BJ (cell line): ENCODE results near the gene DOCK11. TPM values are rescaled to one million over a fixed set of nuclear protein-coding genes. Genes with fewer than 3 reads are reported as not detected.

ENCODE experiments used
- CTCF ChIA-PET: fragments of 350-600 bp; formaldehyde crosslinking; extraction: SDS; loops from one replicate; lab custom pipeline; 2021; ENCODE audit warnings: antibody characterized with exemption, inconsistent platforms; lab: Yijun Ruan, JAX
- POLR2A ChIA-PET: fragments of 300-600 bp; sonication (Branson Sonifier 250); formaldehyde crosslinking; extraction: SDS; loops from one replicate; lab custom pipeline; 2021; ENCODE audit warnings: antibody characterized with exemption; lab: Charles Lee
- DNase-seq: peaks from one replicate; pipeline ENCODE4 v3.0.0-alpha.2; 2011; ENCODE audit warnings: low read depth
- H3K27me3 ChIP-seq: 2 replicates; pipeline ENCODE4 v1.6.0; 2011; ENCODE audit warnings: low read length; ENCODE audit not compliant: control insufficient read depth, insufficient read depth
- H3K36me3 ChIP-seq: 2 replicates; pipeline ENCODE4 v1.5.1; 2011; ENCODE audit warnings: low read length; ENCODE audit not compliant: control insufficient read depth, insufficient read depth
- H3K4me3 ChIP-seq: 2 replicates; pipeline ENCODE4 v1.5.1; 2011; ENCODE audit warnings: low read depth, mild to moderate bottlenecking, control low read depth, low read length
- polyA plus RNA-seq: library from polyadenylated mRNA; depleted of rRNA; stranded (reverse); fragments of >200 nt; gene quantifications from 2 replicates; pipeline ENCODE4 v1.2.3, GENCODE V29; 2011
- TF ChIP-seq, protein P1 (sequence below): IDR thresholded peaks from 2 replicates; pipeline ENCODE4 v1.5.1; 2011; ENCODE audit warnings: low read depth, mild to moderate bottlenecking, control low read depth, inconsistent platforms, low read length, moderate library complexity; ENCODE audit not compliant: insufficient read depth

The DOCK11 gene
- polyA plus RNA-seq, 1 experiment = 10.3 TPM

DNA sequence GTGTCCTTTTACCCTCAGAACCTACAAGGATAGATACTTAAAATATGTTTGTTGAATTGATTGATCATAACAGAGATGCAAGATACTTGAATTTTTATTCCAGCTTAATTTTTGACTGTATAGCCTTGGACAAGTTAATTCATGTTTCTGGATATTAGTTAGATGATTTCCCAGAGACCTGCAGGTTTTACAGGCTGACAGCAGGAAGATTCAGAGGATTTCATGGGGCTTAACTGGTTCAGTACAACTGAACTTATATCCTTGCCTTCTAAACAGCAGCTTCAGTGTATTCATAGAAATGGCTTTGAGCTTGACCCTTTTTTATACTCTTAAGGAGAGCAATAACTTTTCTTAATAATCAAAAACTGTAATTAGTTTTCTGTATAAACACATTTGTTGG is 169.6 kb downstream of the DOCK11 start:
- TF ChIP-seq, protein P1, sequence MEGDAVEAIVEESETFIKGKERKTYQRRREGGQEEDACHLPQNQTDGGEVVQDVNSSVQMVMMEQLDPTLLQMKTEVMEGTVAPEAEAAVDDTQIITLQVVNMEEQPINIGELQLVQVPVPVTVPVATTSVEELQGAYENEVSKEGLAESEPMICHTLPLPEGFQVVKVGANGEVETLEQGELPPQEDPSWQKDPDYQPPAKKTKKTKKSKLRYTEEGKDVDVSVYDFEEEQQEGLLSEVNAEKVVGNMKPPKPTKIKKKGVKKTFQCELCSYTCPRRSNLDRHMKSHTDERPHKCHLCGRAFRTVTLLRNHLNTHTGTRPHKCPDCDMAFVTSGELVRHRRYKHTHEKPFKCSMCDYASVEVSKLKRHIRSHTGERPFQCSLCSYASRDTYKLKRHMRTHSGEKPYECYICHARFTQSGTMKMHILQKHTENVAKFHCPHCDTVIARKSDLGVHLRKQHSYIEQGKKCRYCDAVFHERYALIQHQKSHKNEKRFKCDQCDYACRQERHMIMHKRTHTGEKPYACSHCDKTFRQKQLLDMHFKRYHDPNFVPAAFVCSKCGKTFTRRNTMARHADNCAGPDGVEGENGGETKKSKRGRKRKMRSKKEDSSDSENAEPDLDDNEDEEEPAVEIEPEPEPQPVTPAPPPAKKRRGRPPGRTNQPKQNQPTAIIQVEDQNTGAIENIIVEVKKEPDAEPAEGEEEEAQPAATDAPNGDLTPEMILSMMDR = no peak
- CTCF ChIA-PET = no interaction called here
- DNase-seq = no peak
- POLR2A ChIA-PET = no interaction called here
- Histone ChIP-seq H3K36me3 (no peaks in the 10 kb centered on the region; the same call in 1 of the 2 replicates), H3K4me3 (no peak overlapping the region), H3K27me3 (no peaks in the 10 kb centered on the region)

DNA sequence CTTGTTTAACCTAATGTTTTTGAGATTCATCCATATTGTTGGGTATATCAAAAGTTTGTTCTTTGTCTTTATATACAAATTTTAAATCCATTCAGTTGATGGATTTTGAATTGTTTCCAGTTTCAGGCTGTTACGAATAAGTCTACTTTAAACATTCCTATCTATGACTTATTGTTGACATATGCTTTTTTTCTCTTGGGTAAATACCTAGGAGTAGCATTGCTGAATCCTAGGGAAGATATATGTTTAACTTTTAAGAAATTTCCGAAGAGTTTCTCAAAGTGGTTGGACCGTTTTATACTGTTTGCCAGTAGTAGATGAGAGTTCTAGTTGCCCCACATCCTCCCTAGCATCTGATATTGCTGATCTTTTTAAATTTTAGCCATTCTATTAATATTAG is 170.9 kb downstream of the DOCK11 start:
- Histone ChIP-seq H3K36me3 (no peaks in the 10 kb centered on the region; the same call in 1 of the 2 replicates), H3K27me3 (no peaks in the 10 kb centered on the region), H3K4me3 (no peak overlapping the region)
- POLR2A ChIA-PET = no interaction called here
- DNase-seq = no peak
- TF ChIP-seq, protein P1 = no peak
- CTCF ChIA-PET = interaction anchor here (0.7 kb wide), 1 partner anchor 14 kb away, joined by 4 read pairs; no protein-coding TSS in a partner anchor

DNA sequence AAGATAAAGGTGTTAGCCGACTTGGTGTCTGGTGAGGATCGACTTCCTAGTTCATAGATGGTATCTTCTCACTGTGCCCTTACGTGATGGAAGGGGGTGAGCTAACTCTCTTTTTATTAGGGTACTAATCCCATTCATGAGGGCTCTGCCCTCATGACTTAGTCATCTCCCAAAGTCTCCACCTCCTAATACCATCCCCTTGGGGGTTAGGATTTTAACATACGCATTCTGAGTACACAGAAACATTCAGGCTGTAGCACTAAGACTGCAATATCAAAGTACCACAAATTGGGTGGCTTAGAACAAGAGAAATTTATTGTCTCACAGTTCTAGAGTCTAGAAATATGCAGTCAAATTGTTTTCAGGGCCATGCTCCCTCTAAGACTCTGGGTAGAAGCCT is 173.8 kb downstream of the DOCK11 start:
- H3K36me3 ChIP-seq = no peaks in the 10 kb centered on the region
- H3K4me3 ChIP-seq = no peak overlapping the region
- ChIA-PET POLR2A (no interaction called here), CTCF (no interaction called here)
- TF ChIP-seq, protein P1 = no peak
- H3K27me3 ChIP-seq = no peaks in the 10 kb centered on the region
- no peak for DNase-seq

DNA sequence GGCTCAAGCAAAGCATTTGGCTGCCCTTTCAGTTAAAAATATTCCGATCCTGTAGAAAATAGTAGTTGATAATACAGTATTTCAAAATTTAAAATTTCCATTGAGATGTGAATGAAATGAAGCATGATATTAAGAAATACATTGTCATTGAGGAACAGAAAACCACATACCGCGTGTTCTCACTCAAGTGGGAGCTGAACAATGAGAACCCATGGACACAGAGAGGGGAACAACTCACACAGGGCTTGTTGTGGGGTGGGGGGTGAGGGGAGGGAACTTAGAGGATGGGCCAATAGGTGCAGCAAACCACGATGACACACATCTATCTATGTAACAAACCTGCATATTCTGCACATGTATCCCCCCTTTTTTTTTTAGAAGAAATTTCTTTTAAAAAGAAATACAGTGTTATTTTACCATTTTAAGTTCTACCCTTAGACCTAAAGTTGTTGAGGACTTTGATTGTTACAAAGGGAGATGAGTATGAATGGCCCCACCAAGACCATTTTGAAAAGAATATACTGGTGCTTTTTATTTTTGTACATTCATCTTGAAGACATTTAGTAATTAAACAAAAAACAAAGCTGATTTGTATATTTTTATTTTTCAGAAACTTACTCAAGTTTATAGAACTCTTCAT is 179.8 kb downstream of the DOCK11 start:
- H3K4me3 ChIP-seq = no peak overlapping the region
- DNase-seq = no peak
- ChIA-PET CTCF (no interaction called here), POLR2A (no interaction called here)
- TF ChIP-seq, protein P1 = no peak
- H3K27me3 ChIP-seq = no peaks in the 10 kb centered on the region
- H3K36me3 ChIP-seq = no peaks in the 10 kb centered on the region

DNA sequence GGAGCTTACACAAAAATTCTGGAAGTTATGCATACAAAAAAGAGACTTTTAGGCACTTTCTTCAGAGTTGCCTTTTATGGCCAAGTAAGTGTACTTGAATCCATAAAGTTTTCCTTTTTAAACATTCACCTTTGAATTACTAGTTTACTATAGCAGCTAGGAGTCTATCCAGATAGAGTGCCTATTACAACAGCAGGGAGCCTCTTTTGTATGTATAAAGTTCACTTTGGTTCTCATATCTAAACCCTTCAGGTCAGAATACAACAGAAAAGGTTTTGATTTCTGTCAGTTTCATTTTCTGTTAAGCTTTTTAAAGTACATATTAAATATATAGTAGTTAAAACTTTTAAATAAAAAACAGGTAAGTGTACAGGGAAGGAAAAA is 180.3 kb downstream of the DOCK11 start:
- ChIA-PET CTCF (no interaction called here), POLR2A (no interaction called here)
- no peak overlapping the region for H3K4me3 ChIP-seq
- H3K27me3 ChIP-seq = no peaks in the 10 kb centered on the region
- no peak for DNase-seq
- H3K36me3 ChIP-seq = no peaks in the 10 kb centered on the region
- TF ChIP-seq, protein P1 = no peak
